Peyer's patch (tissue), 4 donors: ENCODE results near the gene SCUBE1.

Source experiments
- CTCF ChIP-seq, 6 experiments: fragments of 450-650 bp in 4 of 6; fragments of 200-600 bp in 2 of 6; sonication (generic) in 1 of 6; IDR thresholded peaks; one replicate each; pipeline ENCODE4 v1.5.1; 2017 to 2019; ENCODE audit warnings: antibody characterized with exemption in 6 of 6, mild to moderate bottlenecking in 3 of 6, moderate library complexity in 1 of 6
- POLR2A ChIP-seq, 2 donors: fragments of 450-650 bp; IDR thresholded peaks; one replicate each; pipeline ENCODE4 v1.5.1; 2017; ENCODE audit warnings: antibody characterized with exemption in 2 of 2, mild to moderate bottlenecking in 2 of 2, moderate library complexity in 2 of 2

- TF ChIP-seq CTCF (IDR thresholded peaks at IDR 0.05) (no peak), POLR2A (IDR thresholded peaks at IDR 0.05) (no peak)
These were observed 86.1 kb downstream of the SCUBE1 start for GRCh38 chr22:43256976-43257545.
